ENCODE measurements around the gene KAZALD1.

Gene KAZALD1

GRCh38 chr10:101063050-101063525 lies 1.3 kb downstream of the KAZALD1 start:
- TF ChIP-seq YY1 (IDR thresholded peaks at IDR 0.05; ENCODE audit: low read depth): no peak
- no peak for TF ChIP-seq CREB1 (IDR thresholded peaks at IDR 0.05; ENCODE audit: low read depth)

GRCh38 chr10:101063548-101064414 lies 2.0 kb downstream of the KAZALD1 start:
- TF ChIP-seq EGR1 (IDR thresholded peaks at IDR 0.05) (no peak), TCF12 (IDR thresholded peaks at IDR 0.05; ENCODE audit: low read depth) (no peak), MAX (IDR thresholded peaks at IDR 0.05) (no peak), EP300 (IDR thresholded peaks at IDR 0.05; ENCODE audit: borderline replicate concordance) (no peak), REST (IDR thresholded peaks at IDR 0.05; ENCODE audit: low read depth) (no peak), FOXM1 (IDR thresholded peaks at IDR 0.05; ENCODE audit: borderline replicate concordance, low read depth) (no peak), CREB1 (IDR thresholded peaks at IDR 0.05; ENCODE audit: low read depth) (no peak), USF1 (IDR thresholded peaks at IDR 0.05) (no peak), YY1 (IDR thresholded peaks at IDR 0.05; ENCODE audit: low read depth) (no peak)

GRCh38 chr10:101064415-101065030 lies 2.7 kb downstream of the KAZALD1 start:
- no peak for TF ChIP-seq REST (IDR thresholded peaks at IDR 0.05; ENCODE audit: low read depth)
- no peak for TF ChIP-seq ZBTB7A (IDR thresholded peaks at IDR 0.05; ENCODE audit: low read depth)
- TF ChIP-seq EP300 (IDR thresholded peaks at IDR 0.05; ENCODE audit: borderline replicate concordance): no peak
- TF ChIP-seq EGR1 (IDR thresholded peaks at IDR 0.05): no peak
- no peak for TF ChIP-seq FOXM1 (IDR thresholded peaks at IDR 0.05; ENCODE audit: borderline replicate concordance, low read depth)
- no peak for TF ChIP-seq YY1 (IDR thresholded peaks at IDR 0.05; ENCODE audit: low read depth)
- TF ChIP-seq TAF1 (IDR thresholded peaks at IDR 0.05; ENCODE audit: low read depth): no peak

GRCh38 chr10:101065481-101066145 lies 3.8 kb downstream of the KAZALD1 start:
- TF ChIP-seq TAF1 (IDR thresholded peaks at IDR 0.05; ENCODE audit: low read depth) (no peak), YY1 (IDR thresholded peaks at IDR 0.05; ENCODE audit: low read depth) (no peak), ZBTB7A (IDR thresholded peaks at IDR 0.05; ENCODE audit: low read depth) (no peak), EP300 (IDR thresholded peaks at IDR 0.05; ENCODE audit: borderline replicate concordance) (no peak), CREB1 (IDR thresholded peaks at IDR 0.05; ENCODE audit: low read depth) (no peak), TEAD4 (IDR thresholded peaks at IDR 0.05) (no peak), RAD21 (IDR thresholded peaks at IDR 0.05; ENCODE audit: low read depth) (no peak), NFIC (IDR thresholded peaks at IDR 0.05) (no peak), TCF12 (IDR thresholded peaks at IDR 0.05; ENCODE audit: low read depth) (no peak), FOXM1 (IDR thresholded peaks at IDR 0.05; ENCODE audit: borderline replicate concordance, low read depth) (no peak)

GRCh38 chr10:101066146-101066895 lies 4.5 kb downstream of the KAZALD1 start:
- TF ChIP-seq NFIC (IDR thresholded peaks at IDR 0.05): peak; percentile 73; the same call in 1 of the 2 replicates
- peak; percentile 76 for TF ChIP-seq TAF1 (IDR thresholded peaks at IDR 0.05; ENCODE audit: low read depth)
- no peak for TF ChIP-seq CEBPB (IDR thresholded peaks at IDR 0.05)
- TF ChIP-seq USF1 (IDR thresholded peaks at IDR 0.05): peak; percentile 83
- peak; percentile 58 for TF ChIP-seq FOXM1 (IDR thresholded peaks at IDR 0.05; ENCODE audit: borderline replicate concordance, low read depth)
- TF ChIP-seq TCF12 (IDR thresholded peaks at IDR 0.05; ENCODE audit: low read depth): peak; percentile 77
- peak; percentile 40 for TF ChIP-seq RAD21 (IDR thresholded peaks at IDR 0.05; ENCODE audit: low read depth)
- peak; percentile 64 for TF ChIP-seq EGR1 (IDR thresholded peaks at IDR 0.05)
- no peak for TF ChIP-seq REST (IDR thresholded peaks at IDR 0.05; ENCODE audit: low read depth)
- peak; percentile 32 for TF ChIP-seq TEAD4 (IDR thresholded peaks at IDR 0.05)
- peak; percentile 45; the same call in 1 of the 2 replicates for TF ChIP-seq EP300 (IDR thresholded peaks at IDR 0.05; ENCODE audit: borderline replicate concordance)
- TF ChIP-seq ZBTB7A (IDR thresholded peaks at IDR 0.05; ENCODE audit: low read depth): peak; percentile 66
- TF ChIP-seq MAX (IDR thresholded peaks at IDR 0.05): peak; percentile 92
- peak; percentile 64; the same call in 1 of the 2 replicates for TF ChIP-seq YY1 (IDR thresholded peaks at IDR 0.05; ENCODE audit: low read depth)
- TF ChIP-seq CREB1 (IDR thresholded peaks at IDR 0.05; ENCODE audit: low read depth): no peak

Measured in Ishikawa (cell line).